K562 (cell line): ENCODE results near the gene SLC16A10. TPM values are rescaled to one million over a fixed set of nuclear protein-coding genes. Genes with fewer than 3 reads are reported as not detected.

ENCODE experiments used
- CUX1 ChIP-seq: fragments of 200-800 bp; sonication (Bioruptor generic); IDR thresholded peaks from 2 replicates; pipeline ENCODE4 v1.6.1; 2016; ENCODE audit warnings: missing genetic modification characterization, missing compliant biosample characterization
- GATAD2A ChIP-seq: fragments of 450-650 bp; IDR thresholded peaks from 2 replicates; pipeline ENCODE4 v1.6.1; 2017
- GTF2B ChIP-seq: IDR thresholded peaks from 2 replicates; pipeline ENCODE4 v1.6.1; 2011; ENCODE audit not compliant: insufficient read length; ENCODE audit errors: extremely low read depth
- HDAC8 ChIP-seq: fragments of 450-650 bp; IDR thresholded peaks from 2 replicates; pipeline ENCODE4 v1.6.1; 2016; ENCODE audit warnings: mild to moderate bottlenecking, missing genetic modification characterization, moderate library complexity, missing compliant biosample characterization
- KDM1A ChIP-seq, 2 experiments: fragments of 450-650 bp; IDR thresholded peaks; 2 replicates each; pipeline ENCODE4 v1.6.1; 2016; ENCODE audit warnings: mild to moderate bottlenecking in 2 of 2
- KHSRP ChIP-seq: fragments of 450-650 bp; IDR thresholded peaks from 2 replicates; pipeline ENCODE4 v1.6.1; 2017
- MTA2 ChIP-seq: fragments of 450-650 bp; IDR thresholded peaks from 2 replicates; pipeline ENCODE4 v1.6.1; 2016; ENCODE audit warnings: low read depth
- SOX6 ChIP-seq: fragments of 450-650 bp; IDR thresholded peaks from 2 replicates; pipeline ENCODE4 v1.6.1; 2014; ENCODE audit warnings: mild to moderate bottlenecking
- SUPT5H ChIP-seq: fragments of 450-650 bp; IDR thresholded peaks from 2 replicates; pipeline ENCODE4 v1.6.1; 2016
- ZBTB9 ChIP-seq: fragments of 450-650 bp; formaldehyde crosslinking; IDR thresholded peaks from 2 replicates; pipeline ENCODE4 v1.4.0; 2020; ENCODE audit warnings: mild to moderate bottlenecking, moderate library complexity
- ZMIZ1 ChIP-seq, 2 experiments: fragments of 150-350 bp in 1 of 2; IDR thresholded peaks; 2 replicates each; pipeline ENCODE4 v1.6.1; 2012 to 2016; ENCODE audit warnings: low read depth in 2 of 2, low read length in 2 of 2, mild to moderate bottlenecking in 1 of 2, moderate library complexity in 1 of 2
- polyA plus RNA-seq, 8 experiments: library from polyadenylated mRNA; depleted of rRNA in 4 of 8; stranded (reverse) in 5 of 8; unstranded in 3 of 8; fragments of >200 nt; fragmentation: Nextera tagmentation in 2 of 8; fragmentation: Illumina TruSeq in 1 of 8; extraction: Ambion mirVana in 2 of 8; extraction: Trizol in 1 of 8; gene quantifications; 2 replicates each; pipeline versions ENCODE4 v1.2.1 to v1.2.3, GENCODE V29; 2011 to 2014; ENCODE audit warnings: inconsistent platforms in 1 of 8, missing spikeins in 1 of 8
- total RNA-seq, 7 experiments: library from RNA; depleted of rRNA in 6 of 7; stranded (reverse); fragments of >200 nt in 6 of 7; fragmentation: Illumina TruSeq in 2 of 7; extraction: Trizol in 2 of 7; gene quantifications; 2 replicates each; pipeline versions ENCODE4 v1.2.1 to v1.2.3, GENCODE V29; 2011 to 2021; ENCODE audit warnings: low replicate concordance in 1 of 7
- TF ChIP-seq, protein P1 (sequence below): fragments of 250-450 bp; sonication (Bioruptor Pico); IDR thresholded peaks from 2 replicates; pipeline ENCODE4 v1.8.0; 2021; ENCODE audit warnings: borderline replicate concordance, mild to moderate bottlenecking, moderate library complexity; ENCODE audit not compliant: poor library complexity, severe bottlenecking
- TF ChIP-seq, protein P2 (sequence below): fragments of 450-650 bp; formaldehyde crosslinking; IDR thresholded peaks from 2 replicates; pipeline ENCODE4 v1.4.0; 2020; ENCODE audit warnings: mild to moderate bottlenecking, moderate library complexity

SLC16A10 gene
- total and polyA plus RNA-seq, 9 of the 15 experiments (the other 6 are each of a cell fraction or from before 2014, with no cell fraction given), result 0.02 to 0.54 (median 0.24) TPM; not detected in 4

DNA sequence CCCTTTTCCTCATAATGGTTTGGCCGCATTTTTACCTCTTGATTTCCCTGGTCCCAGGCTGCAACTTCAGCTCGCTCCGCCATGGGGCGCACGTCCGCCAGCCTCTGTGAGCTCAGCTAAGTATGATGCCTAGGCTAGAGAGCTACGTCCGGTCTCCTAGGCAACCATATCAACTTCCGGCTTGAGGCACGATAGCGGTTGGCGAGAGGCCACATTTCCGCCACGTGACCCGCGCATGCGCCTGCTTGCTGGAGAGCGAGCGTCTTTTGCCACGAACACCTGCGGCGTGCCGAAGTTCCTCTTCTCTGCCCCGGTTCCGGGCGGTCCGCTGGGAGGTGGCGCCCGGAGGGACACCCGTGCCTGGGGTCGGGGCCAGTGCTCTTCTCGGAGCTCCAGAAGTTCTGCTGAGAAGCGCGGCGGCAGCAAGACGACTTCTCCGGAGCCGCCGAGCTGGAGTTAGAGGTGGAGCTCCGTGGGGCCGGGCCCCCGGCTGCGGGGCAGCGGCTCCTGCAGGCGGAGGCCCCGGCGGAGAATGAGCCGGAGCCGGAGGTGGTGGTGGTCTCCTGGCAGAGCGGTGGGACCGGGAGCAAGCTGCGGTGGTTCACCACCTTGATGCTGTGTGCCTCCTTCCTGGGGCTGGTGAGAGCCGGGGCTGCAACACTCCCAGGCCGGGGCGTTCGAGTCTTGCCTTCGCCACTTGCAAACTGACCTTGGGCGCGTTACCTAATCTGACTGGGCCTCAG is 172.0 kb downstream of the SLC16A10 start (continued):
- peak in 1 of 2 experiments; percentile 47; a peak in 1 of 4 replicates for TF ChIP-seq ZMIZ1 (IDR thresholded peaks at IDR 0.05; ENCODE audit: low read depth in 2 of 2, low read length in 2 of 2)
- 0 out of 2 replicates have a peak, but pooled peaks have one; percentile 11 for TF ChIP-seq GATAD2A
- TF ChIP-seq MTA2, result no peak
- TF ChIP-seq, protein P1, sequence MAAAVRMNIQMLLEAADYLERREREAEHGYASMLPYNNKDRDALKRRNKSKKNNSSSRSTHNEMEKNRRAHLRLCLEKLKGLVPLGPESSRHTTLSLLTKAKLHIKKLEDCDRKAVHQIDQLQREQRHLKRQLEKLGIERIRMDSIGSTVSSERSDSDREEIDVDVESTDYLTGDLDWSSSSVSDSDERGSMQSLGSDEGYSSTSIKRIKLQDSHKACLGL (CRISPR knock-in tag), result no peak
- TF ChIP-seq, protein P2, sequence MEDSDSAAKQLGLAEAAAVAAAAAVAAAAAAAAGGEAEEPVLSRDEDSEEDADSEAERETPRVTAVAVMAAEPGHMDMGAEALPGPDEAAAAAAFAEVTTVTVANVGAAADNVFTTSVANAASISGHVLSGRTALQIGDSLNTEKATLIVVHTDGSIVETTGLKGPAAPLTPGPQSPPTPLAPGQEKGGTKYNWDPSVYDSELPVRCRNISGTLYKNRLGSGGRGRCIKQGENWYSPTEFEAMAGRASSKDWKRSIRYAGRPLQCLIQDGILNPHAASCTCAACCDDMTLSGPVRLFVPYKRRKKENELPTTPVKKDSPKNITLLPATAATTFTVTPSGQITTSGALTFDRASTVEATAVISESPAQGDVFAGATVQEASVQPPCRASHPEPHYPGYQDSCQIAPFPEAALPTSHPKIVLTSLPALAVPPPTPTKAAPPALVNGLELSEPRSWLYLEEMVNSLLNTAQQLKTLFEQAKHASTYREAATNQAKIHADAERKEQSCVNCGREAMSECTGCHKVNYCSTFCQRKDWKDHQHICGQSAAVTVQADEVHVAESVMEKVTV (CRISPR knock-in tag), result peak; percentile 96
- TF ChIP-seq KDM1A (IDR thresholded peaks at IDR 0.05), result peak in 1 of 2 experiments; percentile 96; a peak in 1 of 4 replicates
- no peak for TF ChIP-seq KHSRP
- no peak; the same call in 1 of the 2 replicates for TF ChIP-seq HDAC8
- TF ChIP-seq SUPT5H, result peak; percentile 72
- peak; percentile 56; the same call in 1 of the 2 replicates for TF ChIP-seq ZBTB9 (CRISPR knock-in tag)
- peak; percentile 69 for TF ChIP-seq SOX6
- no peak for TF ChIP-seq CUX1 (CRISPR knock-in tag)
- no peak for TF ChIP-seq GTF2B
